GM12878 (cell line): ENCODE results near the gene FAM98C. TPM values are rescaled to one million over a fixed set of nuclear protein-coding genes. Genes with fewer than 3 reads are reported as not detected.

Source experiments
- ATAC-seq: fragments of 200-7000 bp; cut with Tn5 transposase; 3 replicates; pipeline ENCODE4 v1.9.1; 2020; ENCODE audit warnings: mild to moderate bottlenecking, moderate library complexity
- BruUV-seq: library from RNA; stranded (reverse); fragments of 400-500 nt; replicated peaks from 2 replicates; lab custom pipeline; 2021; lab: Mats Ljungman, UMichigan
- CTCF ChIA-PET: fragments of 300-600 bp; sonication (Branson Sonifier 250); formaldehyde crosslinking; extraction: SDS; loops from one replicate; lab custom pipeline; 2021; ENCODE audit warnings: inconsistent platforms; lab: Yijun Ruan, JAX
- POLR2A ChIA-PET: fragments of 350-600 bp; formaldehyde crosslinking; extraction: SDS; loops from one replicate; lab custom pipeline; 2021; ENCODE audit warnings: inconsistent platforms; lab: Charles Lee
- RAD21 ChIA-PET: fragments of 300-600 bp; sonication (Branson Sonifier 250); formaldehyde crosslinking; loops from one replicate; lab custom pipeline; 2023; ENCODE audit warnings: antibody characterized with exemption; ENCODE audit not compliant: unreplicated experiment; lab: Charles Lee
- SMC1A ChIA-PET: fragments of 300-600 bp; sonication (Branson Sonifier 250); formaldehyde crosslinking; loops from one replicate; lab custom pipeline; 2023; ENCODE audit not compliant: unreplicated experiment, uncharacterized antibody; lab: Charles Lee
- DNase-seq: peaks from one replicate; pipeline ENCODE4 v3.0.0-alpha.2; 2011; ENCODE audit warnings: low read depth, low spot score
- FAIRE-seq: peaks from 3 replicates; lab custom pipeline; 2011; peaks lifted over from hg19 to GRCh38; lab: Jason Lieb, UNC
- H2AFZ ChIP-seq: 2 replicates; pipeline ENCODE4 v1.6.0; 2011; ENCODE audit warnings: low read depth, low read length, control low read depth; ENCODE audit not compliant: control insufficient read depth
- H3K27ac ChIP-seq: 2 replicates; pipeline ENCODE4 v1.5.1; 2011; ENCODE audit warnings: control low read depth; ENCODE audit not compliant: control insufficient read depth, insufficient read depth
- H3K27me3 ChIP-seq, 2 experiments: replicated peaks in 1 of 2; 2 replicates each; pipeline versions ENCODE4 v1.6.0 to v1.6.1; 2011; ENCODE audit warnings: low read length in 1 of 2; ENCODE audit not compliant: control insufficient read depth in 2 of 2, insufficient read depth in 2 of 2
- H3K36me3 ChIP-seq, 2 experiments: 2 replicates each; pipeline ENCODE4 v1.5.1; 2011; ENCODE audit warnings: low read length in 1 of 2; ENCODE audit not compliant: control insufficient read depth in 2 of 2, insufficient read depth in 2 of 2
- H3K4me1 ChIP-seq: 2 replicates; pipeline ENCODE4 v1.6.1; 2011; ENCODE audit warnings: mild to moderate bottlenecking, low read length, moderate library complexity, mixed read lengths; ENCODE audit not compliant: control insufficient read depth, insufficient read depth
- H3K4me2 ChIP-seq: 2 replicates; pipeline ENCODE4 v1.6.0; 2011; ENCODE audit warnings: control low read depth; ENCODE audit not compliant: control insufficient read depth, insufficient read depth
- H3K4me3 ChIP-seq: fragments of 200-600 bp; sonication (generic); 2 replicates; pipeline ENCODE4 v1.5.1; 2016
- H3K79me2 ChIP-seq: 2 replicates; pipeline ENCODE4 v1.6.0; 2011; ENCODE audit warnings: low read length; ENCODE audit not compliant: control insufficient read depth, insufficient read depth
- H3K9ac ChIP-seq: 2 replicates; pipeline ENCODE4 v1.8.0; 2011; ENCODE audit warnings: low read length, control low read depth, mixed read lengths; ENCODE audit not compliant: control insufficient read depth, insufficient read depth
- H3K9me3 ChIP-seq: replicated peaks from 3 replicates; pipeline ENCODE4 v1.5.1; 2011; ENCODE audit warnings: mild to moderate bottlenecking, low read length; ENCODE audit not compliant: control insufficient read depth, insufficient read depth
- H4K20me1 ChIP-seq: 2 replicates; pipeline ENCODE4 v1.6.0; 2011; ENCODE audit not compliant: control insufficient read depth, insufficient read depth
- EGR1 ChIP-seq, 2 experiments: IDR thresholded peaks; 1 replicate in 1 of 2; 2 replicates in 1 of 2; pipeline ENCODE4 v1.6.1; 2011 to 2012; ENCODE audit warnings: low read depth in 2 of 2, low read length in 2 of 2, borderline replicate concordance in 1 of 2, mild to moderate bottlenecking in 1 of 2, moderate library complexity in 1 of 2
- IRF3 ChIP-seq: fragments of 450-650 bp; IDR thresholded peaks from 2 replicates; pipeline ENCODE4 v1.6.1; 2014; ENCODE audit warnings: mild to moderate bottlenecking
- MEF2B ChIP-seq: fragments of 450-650 bp; IDR thresholded peaks from 2 replicates; pipeline ENCODE4 v1.6.1; 2018; ENCODE audit warnings: mild to moderate bottlenecking, moderate library complexity; ENCODE audit not compliant: partially characterized antibody, poor library complexity, severe bottlenecking
- NFYA ChIP-seq: IDR thresholded peaks from 2 replicates; pipeline ENCODE4 v1.6.1; 2011; ENCODE audit warnings: low read depth, mild to moderate bottlenecking, low read length, improper control_type of control experiment, borderline replicate concordance
- RAD21 ChIP-seq: IDR thresholded peaks from 2 replicates; pipeline ENCODE4 v1.6.1; 2011; ENCODE audit warnings: mild to moderate bottlenecking, low read depth, low read length, moderate library complexity; ENCODE audit not compliant: insufficient read depth
- RELA ChIP-seq: fragments of 450-650 bp; IDR thresholded peaks from 2 replicates; pipeline ENCODE4 v1.8.0; 2014; ENCODE audit warnings: borderline replicate concordance; ENCODE audit not compliant: partially characterized antibody
- TBL1XR1 ChIP-seq: IDR thresholded peaks from 2 replicates; pipeline ENCODE4 v1.6.1; 2012; ENCODE audit warnings: low read depth, low read length, improper control_type of control experiment
- TCF7 ChIP-seq: IDR thresholded peaks from 2 replicates; pipeline ENCODE4 v1.6.1; 2014; ENCODE audit warnings: antibody characterized with exemption, borderline replicate concordance
- ZBTB4 ChIP-seq: fragments of 450-650 bp; formaldehyde crosslinking; IDR thresholded peaks from 2 replicates; pipeline ENCODE4 v1.4.0; 2022; ENCODE audit warnings: mild to moderate bottlenecking, moderate library complexity
- ZNF384 ChIP-seq: IDR thresholded peaks from 2 replicates; pipeline ENCODE4 v1.6.1; 2012; ENCODE audit warnings: low read depth, mild to moderate bottlenecking, low read length, improper control_type of control experiment, borderline replicate concordance
- WGBS: methylation state at CpG from one replicate; pipeline ENCODE4 v1.1.6; 2016; ENCODE audit warnings: low lambda C conversion rate; ENCODE audit not compliant: insufficient replicate concordance, insufficient coverage; ENCODE audit errors: missing lambda C conversion rate; 5-methylcytosine and 5-hydroxymethylcytosine counted together
- in situ Hi-C: fragments of 300-500 bp; cut with MboI; formaldehyde crosslinking; loops from 9 replicates; pipeline ENCODE4 v1.14.3; 2018; ENCODE audit warnings: mixed read lengths
- intact Hi-C: fragments of 100-400 bp; cut with micrococcal nuclease; formaldehyde crosslinking; loops from one replicate; pipeline ENCODE4 v1.14.2; 2022; ENCODE audit not compliant: unreplicated experiment
- polyA plus RNA-seq, 11 experiments: library from polyadenylated mRNA; depleted of rRNA in 4 of 11; unstranded in 6 of 11; stranded (reverse) in 5 of 11; fragments of >200 nt; fragmentation: Nextera tagmentation in 4 of 11; fragmentation: Illumina TruSeq in 1 of 11; extraction: Ambion mirVana in 4 of 11; extraction: Trizol in 1 of 11; gene quantifications; 1 replicate in 1 of 11; 2 replicates in 10 of 11; pipeline versions ENCODE4 v1.2.1 to v1.2.3, GENCODE V29; 2011 to 2016; ENCODE audit warnings: inconsistent platforms in 2 of 11, missing spikeins in 2 of 11, low read depth in 1 of 11
- total RNA-seq, 4 experiments: library from RNA; depleted of rRNA in 3 of 4; stranded (reverse); fragments of >200 nt in 3 of 4; fragmentation: Illumina TruSeq in 1 of 4; extraction: Trizol in 1 of 4; gene quantifications; 2 replicates each; pipeline versions ENCODE4 v1.2.1 to v1.2.3, GENCODE V29; 2013 to 2021
- TF ChIP-seq, protein P1 (sequence below): IDR thresholded peaks from 2 replicates; pipeline ENCODE4 v1.6.1; 2012; ENCODE audit warnings: low read depth, low read length, improper control_type of control experiment
- TF ChIP-seq, protein P2 (sequence below): fragments of 450-650 bp; formaldehyde crosslinking; IDR thresholded peaks from 2 replicates; pipeline ENCODE4 v1.5.0; 2022; ENCODE audit warnings: mild to moderate bottlenecking, missing genetic modification characterization

The FAM98C gene
- total and polyA plus RNA-seq, 10 of the 15 experiments (the other 5 are each of a cell fraction or from before 2014, with no cell fraction given) = 1.4 to 17.2 (median 9.5) TPM

DNA sequence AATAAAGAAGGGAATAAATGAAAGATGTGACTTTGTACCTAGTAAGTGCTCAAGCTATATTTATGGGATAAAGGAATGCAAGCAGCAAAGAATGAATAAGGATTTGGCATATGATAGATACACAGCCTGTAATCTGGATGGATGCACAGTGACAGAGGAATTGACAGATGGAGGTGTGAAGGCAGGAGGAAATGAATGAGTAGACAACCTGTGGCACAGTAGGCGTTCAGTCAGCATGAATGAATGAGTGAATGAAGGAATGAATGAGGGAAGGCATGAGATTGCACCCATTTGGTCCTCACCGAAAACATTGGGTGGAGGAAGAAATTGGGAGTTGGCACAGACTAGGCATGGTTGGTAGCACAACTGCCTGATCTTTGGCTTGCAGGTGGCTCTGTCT lies 33.3 kb upstream of the FAM98C start:
- Histone ChIP-seq H4K20me1 (no peaks in the 10 kb centered on the region), H3K79me2 (peaks cover under 1% of the 10 kb centered on the region; the same call in 1 of the 2 replicates), H3K4me1 (no peaks in the 10 kb centered on the region; the same call in 1 of the 2 replicates), H3K27ac (no peak overlapping the region), H3K9me3 (no peaks in the 10 kb centered on the region), H3K36me3 (no peaks in the 10 kb centered on the region), H2AFZ (no peak overlapping the region), H3K9ac (no peak overlapping the region), H3K4me3 (no peak overlapping the region), H3K27me3 (peaks cover 0 to 4% of the 10 kb centered on the region in 2 experiments; a peak in 2 of 4 replicates), H3K4me2 (no peak overlapping the region)
- WGBS = 54% methylated on average over 2 of the region's 2 CpGs
- RAD21 ChIA-PET = no interaction called here
- no TSS peak for BruUV-seq
- CTCF ChIA-PET = no interaction called here
- intact Hi-C loops = no loop called here
- no peak for FAIRE-seq
- SMC1A ChIA-PET = no interaction called here
- DNase-seq = no peak
- in situ Hi-C loops = no loop called here
- POLR2A ChIA-PET = no interaction called here
- no peak for ATAC-seq
- TF ChIP-seq, protein P1, sequence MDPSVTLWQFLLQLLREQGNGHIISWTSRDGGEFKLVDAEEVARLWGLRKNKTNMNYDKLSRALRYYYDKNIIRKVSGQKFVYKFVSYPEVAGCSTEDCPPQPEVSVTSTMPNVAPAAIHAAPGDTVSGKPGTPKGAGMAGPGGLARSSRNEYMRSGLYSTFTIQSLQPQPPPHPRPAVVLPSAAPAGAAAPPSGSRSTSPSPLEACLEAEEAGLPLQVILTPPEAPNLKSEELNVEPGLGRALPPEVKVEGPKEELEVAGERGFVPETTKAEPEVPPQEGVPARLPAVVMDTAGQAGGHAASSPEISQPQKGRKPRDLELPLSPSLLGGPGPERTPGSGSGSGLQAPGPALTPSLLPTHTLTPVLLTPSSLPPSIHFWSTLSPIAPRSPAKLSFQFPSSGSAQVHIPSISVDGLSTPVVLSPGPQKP = no peak
- TF ChIP-seq RELA = no peak
- TF ChIP-seq EGR1 (IDR thresholded peaks at IDR 0.05; ENCODE audit: borderline replicate concordance in 1 of 2, low read depth in 2 of 2, low read length in 2 of 2) = no peak
- TF ChIP-seq, protein P2, sequence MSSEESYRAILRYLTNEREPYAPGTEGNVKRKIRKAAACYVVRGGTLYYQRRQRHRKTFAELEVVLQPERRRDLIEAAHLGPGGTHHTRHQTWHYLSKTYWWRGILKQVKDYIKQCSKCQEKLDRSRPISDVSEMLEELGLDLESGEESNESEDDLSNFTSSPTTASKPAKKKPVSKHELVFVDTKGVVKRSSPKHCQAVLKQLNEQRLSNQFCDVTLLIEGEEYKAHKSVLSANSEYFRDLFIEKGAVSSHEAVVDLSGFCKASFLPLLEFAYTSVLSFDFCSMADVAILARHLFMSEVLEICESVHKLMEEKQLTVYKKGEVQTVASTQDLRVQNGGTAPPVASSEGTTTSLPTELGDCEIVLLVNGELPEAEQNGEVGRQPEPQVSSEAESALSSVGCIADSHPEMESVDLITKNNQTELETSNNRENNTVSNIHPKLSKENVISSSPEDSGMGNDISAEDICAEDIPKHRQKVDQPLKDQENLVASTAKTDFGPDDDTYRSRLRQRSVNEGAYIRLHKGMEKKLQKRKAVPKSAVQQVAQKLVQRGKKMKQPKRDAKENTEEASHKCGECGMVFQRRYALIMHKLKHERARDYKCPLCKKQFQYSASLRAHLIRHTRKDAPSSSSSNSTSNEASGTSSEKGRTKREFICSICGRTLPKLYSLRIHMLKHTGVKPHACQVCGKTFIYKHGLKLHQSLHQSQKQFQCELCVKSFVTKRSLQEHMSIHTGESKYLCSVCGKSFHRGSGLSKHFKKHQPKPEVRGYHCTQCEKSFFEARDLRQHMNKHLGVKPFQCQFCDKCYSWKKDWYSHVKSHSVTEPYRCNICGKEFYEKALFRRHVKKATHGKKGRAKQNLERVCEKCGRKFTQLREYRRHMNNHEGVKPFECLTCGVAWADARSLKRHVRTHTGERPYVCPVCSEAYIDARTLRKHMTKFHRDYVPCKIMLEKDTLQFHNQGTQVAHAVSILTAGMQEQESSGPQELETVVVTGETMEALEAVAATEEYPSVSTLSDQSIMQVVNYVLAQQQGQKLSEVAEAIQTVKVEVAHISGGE (CRISPR knock-in tag) = no peak
- no peak for TF ChIP-seq TCF7
- TF ChIP-seq IRF3 = no peak
- no peak for TF ChIP-seq MEF2B
- no peak for TF ChIP-seq ZBTB4
- no peak for TF ChIP-seq ZNF384
- TF ChIP-seq NFYA = no peak
- TF ChIP-seq TBL1XR1 = no peak
- no peak for TF ChIP-seq RAD21
